ENCODE measurements around the gene AKAP13. TPM values are rescaled to one million over a fixed set of nuclear protein-coding genes. Genes with fewer than 3 reads are reported as not detected.

The AKAP13 gene
- total RNA-seq, 1 donor from 2014 or later, result 443 TPM

DNA sequence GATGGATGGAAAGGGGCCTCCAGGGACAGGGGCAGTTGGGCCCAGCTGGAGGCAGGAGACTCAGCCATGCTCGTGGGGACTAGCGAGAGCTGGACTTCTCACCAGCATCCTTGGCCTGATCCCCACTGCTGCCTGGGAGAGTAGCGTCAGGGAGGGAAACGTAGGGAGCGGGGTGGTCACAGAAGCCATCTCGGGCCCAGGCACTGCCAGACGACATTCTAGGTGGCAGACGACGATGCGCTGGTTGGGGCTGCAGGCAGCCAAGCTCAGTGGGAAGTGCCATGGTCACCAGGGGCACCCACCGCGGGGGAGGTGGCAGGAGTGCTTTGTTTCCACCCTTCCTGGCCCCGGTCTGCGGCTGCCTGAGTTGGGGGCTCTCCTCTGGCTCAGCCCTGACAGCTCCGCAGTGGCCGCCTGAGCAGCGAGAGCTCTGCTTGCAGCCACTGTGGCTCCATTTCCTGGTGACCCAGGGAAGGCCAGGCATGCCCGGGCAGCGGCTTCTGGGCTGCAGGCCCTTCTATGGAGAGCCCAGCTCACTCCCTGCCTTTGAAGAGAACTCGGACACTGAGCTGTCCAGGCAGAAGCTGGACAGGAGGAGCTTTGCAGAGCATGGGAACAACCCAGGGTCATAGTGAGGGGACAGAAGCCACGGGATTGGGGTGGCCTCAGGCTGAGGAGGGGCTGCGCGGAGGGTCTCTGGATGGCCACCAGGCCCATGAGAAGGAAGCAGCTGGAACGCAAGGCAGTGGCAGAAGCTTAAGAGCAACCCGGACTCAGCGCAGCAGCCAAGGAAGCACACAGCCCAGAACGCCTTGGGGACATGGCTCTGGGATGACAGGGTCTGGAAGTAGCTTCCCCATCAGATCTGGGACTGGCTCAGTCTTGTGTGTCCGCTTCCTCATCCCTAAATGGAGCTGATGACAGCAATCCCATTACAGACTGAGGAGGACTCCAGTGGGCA, 383.6 kb downstream of the AKAP13 start:
- TF ChIP-seq CTCF (IDR thresholded peaks at IDR 0.05), result no peak
- intact Hi-C loops (cut with DNase I), result no loop called here
- ATAC-seq, result no peak
- Histone ChIP-seq H3K36me3 (no peaks in the 10 kb centered on the region), H3K4me3 (no peak overlapping the region), H3K4me1 (peaks cover 9% of the 10 kb centered on the region), H3K27ac (peak overlapping the region; percentile 24), H3K27me3 (ENCODE audit: low read depth) (no peaks in the 10 kb centered on the region), H3K9me3 (no peaks in the 10 kb centered on the region)
- no peak for DNase-seq

DNA sequence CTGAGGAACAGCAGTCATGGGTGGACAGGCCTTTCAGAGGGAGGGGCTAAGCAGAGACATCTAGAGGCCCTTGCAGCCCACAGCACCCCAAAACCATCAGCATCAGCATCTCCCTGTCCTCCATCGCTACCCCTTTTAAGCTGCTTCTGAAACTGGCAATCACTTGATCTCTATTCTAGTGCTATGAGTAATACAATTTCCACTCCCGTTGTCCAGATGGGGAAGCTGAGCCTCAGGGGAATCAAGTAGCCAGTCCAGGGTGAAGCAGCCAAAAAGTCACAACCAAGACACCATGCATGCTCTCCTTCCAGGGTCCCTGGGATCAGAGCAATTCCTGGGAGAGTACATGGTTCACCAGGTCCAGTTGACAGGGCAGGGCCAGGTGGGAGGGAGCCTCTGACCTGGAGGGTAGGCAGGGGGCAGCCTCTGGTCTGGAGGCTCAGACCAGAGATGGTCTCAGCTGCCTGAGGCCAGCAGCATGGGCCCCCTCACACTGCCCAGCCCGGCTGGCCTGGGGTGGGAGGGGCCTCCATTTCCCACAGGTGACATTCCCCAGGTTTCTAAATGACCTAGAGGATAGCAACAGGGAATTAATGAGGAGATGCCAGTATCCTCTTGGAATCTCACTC, 384.4 kb downstream of the AKAP13 start:
- DNase-seq, result no peak
- TF ChIP-seq CTCF (IDR thresholded peaks at IDR 0.05), result no peak
- H3K4me3 ChIP-seq, result no peak overlapping the region

DNA sequence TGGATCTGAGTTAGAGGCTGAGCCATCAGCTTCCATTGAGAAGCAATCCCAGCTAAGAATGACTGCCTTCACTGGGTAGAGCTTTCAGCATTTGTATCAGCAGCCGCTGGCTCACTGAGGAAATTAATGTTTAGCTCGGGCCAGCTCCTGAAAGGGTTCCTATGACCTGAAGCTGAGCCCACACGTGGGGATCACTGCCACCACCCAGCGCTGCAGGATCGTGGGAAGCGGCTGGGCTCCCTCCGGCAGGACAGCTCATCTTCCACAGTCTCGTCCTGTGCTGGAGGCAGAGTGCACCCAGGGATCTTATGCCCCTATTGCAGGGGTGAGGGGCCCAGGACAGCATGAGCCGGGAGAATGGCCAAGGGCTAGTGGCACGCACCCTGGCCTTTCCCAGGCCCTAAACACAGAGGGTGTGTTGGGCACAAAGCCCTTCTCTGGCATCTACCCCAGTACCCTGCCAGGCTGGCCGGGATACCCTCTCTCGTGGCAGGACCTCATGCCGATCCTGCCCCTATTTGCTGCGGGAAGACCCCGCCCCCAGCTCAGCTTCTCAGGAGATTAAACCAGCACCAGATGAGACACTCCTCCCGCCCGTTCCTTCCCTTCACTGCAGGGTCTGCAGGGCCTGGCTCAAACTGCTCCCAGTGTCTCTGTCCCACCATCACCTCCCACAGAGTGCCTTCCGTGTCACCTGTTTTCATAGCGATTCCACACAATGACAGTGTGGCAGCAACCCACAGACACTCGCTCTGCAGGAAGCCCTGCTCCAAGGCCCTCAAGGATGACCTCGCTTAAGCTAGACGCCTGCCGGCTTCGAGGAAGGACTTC, 385.8 kb downstream of the AKAP13 start:
- no peak for ATAC-seq
- no peak overlapping the region for H3K27ac ChIP-seq
- DNase-seq, result no peak
- no peaks in the 10 kb centered on the region for H3K36me3 ChIP-seq
- H3K4me1 ChIP-seq, result peaks cover 16% of the 10 kb centered on the region
- H3K27me3 ChIP-seq (ENCODE audit: low read depth), result no peaks in the 10 kb centered on the region
- TF ChIP-seq CTCF (IDR thresholded peaks at IDR 0.05), result no peak
- H3K4me3 ChIP-seq, result no peak overlapping the region
- intact Hi-C loops (cut with DNase I), result no loop called here
- H3K9me3 ChIP-seq, result no peaks in the 10 kb centered on the region

More for the DNA sequence above, 384.4 kb downstream of the AKAP13 start:
- intact Hi-C loops (cut with DNase I), result no loop called here
- ATAC-seq, result no peak
- H3K27me3 ChIP-seq (ENCODE audit: low read depth), result no peaks in the 10 kb centered on the region
- no peaks in the 10 kb centered on the region for H3K9me3 ChIP-seq
- peaks cover 9% of the 10 kb centered on the region for H3K4me1 ChIP-seq
- no peaks in the 10 kb centered on the region for H3K36me3 ChIP-seq
- no peak overlapping the region for H3K27ac ChIP-seq

DNA sequence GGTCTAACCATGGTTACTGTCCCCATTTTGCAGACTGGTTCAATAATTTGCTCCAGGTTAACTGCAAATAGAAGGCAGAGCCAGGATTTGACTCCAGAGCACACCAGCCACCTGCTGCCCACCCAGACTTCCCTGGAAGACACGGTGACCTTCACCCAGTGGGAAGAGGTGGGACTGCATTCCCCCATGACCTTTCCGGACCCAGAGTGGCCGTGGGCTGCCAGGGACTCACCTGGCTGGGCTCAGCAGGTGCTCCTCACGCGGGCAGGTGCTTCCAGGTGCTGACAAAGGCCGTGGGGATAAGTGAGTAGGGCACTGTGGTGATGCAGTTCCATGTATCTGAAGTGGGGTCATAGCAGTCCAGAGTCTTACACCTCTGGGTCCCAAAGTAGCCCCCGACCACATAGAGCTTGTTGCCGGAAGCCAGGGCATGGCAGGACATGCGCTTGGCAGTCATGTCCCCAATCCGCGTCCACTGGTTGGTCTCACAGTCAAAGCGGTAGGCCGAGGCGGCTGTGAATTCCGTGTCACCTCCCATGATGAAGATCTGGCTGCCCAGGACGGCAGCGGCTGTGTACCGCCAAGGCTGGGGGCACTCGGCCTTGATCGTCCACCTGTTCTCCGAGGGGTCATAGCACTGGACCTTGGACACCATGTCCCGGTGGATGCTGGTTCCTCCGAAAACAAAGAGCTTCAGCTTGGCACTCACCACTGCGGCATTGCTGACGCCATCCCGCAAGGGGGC, 387.6 kb downstream of the AKAP13 start:
- Histone ChIP-seq H3K4me1 (peaks cover 24% of the 10 kb centered on the region), H3K27me3 (ENCODE audit: low read depth) (no peaks in the 10 kb centered on the region)

More for the DNA sequence above, 387.6 kb downstream of the AKAP13 start:
- Histone ChIP-seq H3K36me3 (no peaks in the 10 kb centered on the region), H3K9me3 (no peaks in the 10 kb centered on the region), H3K4me3 (no peak overlapping the region), H3K27ac (no peak overlapping the region)
- intact Hi-C loops (cut with DNase I), result no loop called here
- ATAC-seq (no peak), DNase-seq (no peak)
- no peak for TF ChIP-seq CTCF (IDR thresholded peaks at IDR 0.05)
